ENCODE measurements around the gene SERPINA9.
"Not testable (repeated sequence)": the region's sequence is repeated elsewhere in the genome, so short reads cannot be mapped to it uniquely, and the experiment has no call there.

Gene SERPINA9

GRCh38 chr14:94476023-94476422 lies at the start of gene SERPINA9:
Gene SERPINA9 (minus strand): TSS chr14:94476197. CDS start chr14:94469840, 6,357 bp downstream.
- no peak for DNase-seq (ENCODE audit: low read depth)

- no peak for DNase-seq (ENCODE audit: low read depth)
These were observed 48.1 kb upstream of the SERPINA9 start for GRCh38 chr14:94524093-94524492.

GRCh38 chr14:94523265-94523664 lies 47.3 kb upstream of the SERPINA9 start:
- no peak for DNase-seq (ENCODE audit: low read depth)

GRCh38 chr14:94522115-94522724 lies 46.2 kb upstream of the SERPINA9 start:
- no peak for DNase-seq (ENCODE audit: low read depth)

GRCh38 chr14:94521375-94522114 lies 45.5 kb upstream of the SERPINA9 start:
- no peak for DNase-seq (ENCODE audit: low read depth)

- DNase-seq (ENCODE audit: low read depth): no peak
These were observed 41.8 kb upstream of the SERPINA9 start for GRCh38 chr14:94517641-94518257.

- DNase-seq (ENCODE audit: low read depth): no peak
These were observed 41.2 kb upstream of the SERPINA9 start for GRCh38 chr14:94517248-94517640.

- DNase-seq (ENCODE audit: low read depth): no peak
These were observed 39.9 kb upstream of the SERPINA9 start for GRCh38 chr14:94515856-94516255.

GRCh38 chr14:94515426-94515825 lies 39.4 kb upstream of the SERPINA9 start:
- DNase-seq (ENCODE audit: low read depth): no peak

GRCh38 chr14:94514351-94514750 lies 38.4 kb upstream of the SERPINA9 start:
- no peak for DNase-seq (ENCODE audit: low read depth)

- DNase-seq (ENCODE audit: low read depth): not testable (repeated sequence)
These were observed 34.5 kb upstream of the SERPINA9 start for GRCh38 chr14:94510481-94510880.

- no peak for DNase-seq (ENCODE audit: low read depth)
These were observed 33.4 kb upstream of the SERPINA9 start, which contains the start of gene SERPINA12 for GRCh38 chr14:94509356-94509755. Gene SERPINA12 (minus strand): TSS chr14:94509469. CDS start chr14:94498397, 11,072 bp downstream.

GRCh38 chr14:94505641-94506040 lies 29.6 kb upstream of the SERPINA9 start:
- no peak for DNase-seq (ENCODE audit: low read depth)

- no peak for DNase-seq (ENCODE audit: low read depth)
These were observed 29.2 kb upstream of the SERPINA9 start for GRCh38 chr14:94505206-94505605.

GRCh38 chr14:94501588-94502516 lies 25.9 kb upstream of the SERPINA9 start:
- no peak for DNase-seq (ENCODE audit: low read depth)

GRCh38 chr14:94500264-94500663 lies 24.3 kb upstream of the SERPINA9 start:
- DNase-seq (ENCODE audit: low read depth): no peak

- no peak for DNase-seq (ENCODE audit: low read depth)
These were observed 23.7 kb upstream of the SERPINA9 start for GRCh38 chr14:94499673-94500072.

GRCh38 chr14:94498215-94498614 lies 22.2 kb upstream of the SERPINA9 start:
- DNase-seq (ENCODE audit: low read depth): no peak

- DNase-seq (ENCODE audit: low read depth): no peak
These were observed 18.1 kb upstream of the SERPINA9 start for GRCh38 chr14:94494085-94494484.

- no peak for DNase-seq (ENCODE audit: low read depth)
These were observed 15.5 kb upstream of the SERPINA9 start for GRCh38 chr14:94491511-94491910.

- no peak for DNase-seq (ENCODE audit: low read depth)
These were observed 13.3 kb upstream of the SERPINA9 start for GRCh38 chr14:94489336-94489735.

- no peak for DNase-seq (ENCODE audit: low read depth)
These were observed 10.9 kb upstream of the SERPINA9 start for GRCh38 chr14:94486883-94487282.

Data from HS-5 (cell line).